ENCODE results near the gene RPS3. TPM values are rescaled to one million over a fixed set of nuclear protein-coding genes. Genes with fewer than 3 reads are reported as not detected.
A peak's percentile ranks its signal among the peaks of the same experiment; 100 is the strongest.

The RPS3 gene
- total and polyA plus RNA-seq, 2 experiments from 2014 or later = 1,745 to 2,793 TPM

DNA sequence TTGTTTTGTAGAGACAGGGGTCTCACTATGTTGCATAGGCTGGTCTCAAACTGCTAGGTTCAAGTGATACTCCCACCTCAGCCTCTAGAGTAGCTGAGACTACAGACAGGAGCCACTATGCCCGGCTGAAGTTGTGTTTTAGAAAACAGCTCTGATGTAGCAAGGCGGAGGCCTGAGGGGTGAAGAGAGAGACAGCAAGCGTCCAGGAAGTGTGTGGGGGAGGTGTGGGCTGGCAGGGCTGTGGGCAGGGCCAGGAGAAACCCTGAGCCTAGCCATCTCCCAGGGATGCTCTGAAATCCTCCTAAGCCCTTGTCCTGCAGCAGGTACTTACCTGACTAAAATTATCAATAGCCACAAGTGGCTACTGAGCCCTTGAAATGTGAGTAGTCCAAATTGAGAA is 16.1 kb upstream of the RPS3 start:
- H3K36me3 Mint-ChIP-seq (ENCODE audit: low read depth) = no peaks in the 10 kb centered on the region
- H4K20me1 ChIP-seq (replicated peaks; ENCODE audit: insufficient read depth) = no peaks in the 10 kb centered on the region
- H3K9me3 Mint-ChIP-seq = no peaks in the 10 kb centered on the region
- H3K9me2 ChIP-seq (ENCODE audit: insufficient read depth) = no peaks in the 10 kb centered on the region
- H3F3A ChIP-seq (replicated peaks; ENCODE audit: low read depth) = no peaks in the 10 kb centered on the region
- H3K27me3 Mint-ChIP-seq (ENCODE audit: insufficient read depth, low read depth, poor library complexity) = peaks cover 4% of the 10 kb centered on the region
- H3K79me2 ChIP-seq (replicated peaks; ENCODE audit: insufficient read depth) = no peaks in the 10 kb centered on the region
- H3K4me3 Mint-ChIP-seq = no peak overlapping the region
- peak overlapping the region; percentile 89 for H3K27ac Mint-ChIP-seq
- no peaks in the 10 kb centered on the region for H3K36me3 ChIP-seq (ENCODE audit: insufficient read depth)
- no peaks in the 10 kb centered on the region; the same call in 1 of the 2 replicates for H3K4me1 ChIP-seq (ENCODE audit: insufficient read depth)
- peak; percentile 58 for DNase-seq (ENCODE audit: low spot score)
- no peaks in the 10 kb centered on the region for H3K27me3 ChIP-seq (ENCODE audit: insufficient read depth)
- peak overlapping the region; percentile 65; the same call in 1 of the 2 replicates for H3K4me2 ChIP-seq
- peaks cover 21% of the 10 kb centered on the region for H3K4me1 Mint-ChIP-seq
- H3K27ac ChIP-seq (ENCODE audit: low read depth) = no peak overlapping the region
- no peak overlapping the region for H3K4me3 ChIP-seq
- no peak for TF ChIP-seq POLR2AphosphoS5 (IDR thresholded peaks at IDR 0.05; ENCODE audit: low read depth)
- TF ChIP-seq ZNF331 (CRISPR knock-in tag; IDR thresholded peaks at IDR 0.05; ENCODE audit: low read depth) = no peak
- TF ChIP-seq STAT1 (IDR thresholded peaks at IDR 0.05; ENCODE audit: unreplicated experiment) = no peak
- TF ChIP-seq JUNB (IDR thresholded peaks at IDR 0.05; ENCODE audit: unreplicated experiment) = no peak
- TF ChIP-seq ZNF114 (CRISPR knock-in tag; IDR thresholded peaks at IDR 0.05) = no peak
- no peak for TF ChIP-seq NANOG (IDR thresholded peaks at IDR 0.05; ENCODE audit: borderline replicate concordance)
- TF ChIP-seq EZH2phosphoT487 (IDR thresholded peaks at IDR 0.05; ENCODE audit: unreplicated experiment) = no peak
- no peak for TF ChIP-seq CREB1 (CRISPR knock-in tag; IDR thresholded peaks at IDR 0.05; ENCODE audit: low read depth)
- 0 out of 2 replicates have a peak overlapping the region, but pooled peaks have one; percentile 0 for H2AFZ ChIP-seq
- ATAC-seq = peak; percentile 83

DNA sequence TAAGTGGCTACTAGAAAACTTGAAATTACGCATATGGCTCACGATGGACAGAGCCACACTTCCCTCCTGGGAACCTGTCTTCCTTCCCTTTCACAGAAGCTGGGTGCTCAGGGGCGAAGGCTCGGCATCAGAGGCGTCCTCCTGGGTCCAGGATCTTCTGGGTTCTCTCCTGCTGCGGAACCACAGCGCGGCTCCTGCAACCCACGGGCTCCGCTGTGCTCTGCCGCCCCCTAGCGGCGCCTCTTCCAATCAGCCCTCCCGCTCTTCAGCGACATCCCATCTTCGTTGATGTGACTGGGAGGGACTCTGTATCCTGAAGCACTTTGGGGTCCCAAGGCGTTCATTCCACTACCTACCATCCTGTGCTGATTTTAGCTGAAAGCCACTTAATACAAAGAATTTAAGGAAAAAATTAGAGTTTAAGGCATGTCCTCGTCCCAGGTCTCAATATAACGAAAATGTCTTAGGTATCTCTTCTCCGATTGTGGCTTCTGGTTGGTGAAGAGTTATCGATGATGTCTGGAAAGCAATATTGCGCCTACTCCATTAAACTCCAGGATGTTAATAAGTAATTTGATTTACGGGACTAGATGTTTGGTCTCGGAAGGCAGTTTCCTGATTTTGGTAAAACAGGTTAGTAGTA is 14.8 kb upstream of the RPS3 start:
- no peak overlapping the region for H3K4me2 ChIP-seq
- peak; percentile 92 for DNase-seq (ENCODE audit: low spot score)
- H4K20me1 ChIP-seq (replicated peaks; ENCODE audit: insufficient read depth) = no peaks in the 10 kb centered on the region
- H3F3A ChIP-seq (replicated peaks; ENCODE audit: low read depth) = no peaks in the 10 kb centered on the region
- peaks cover 21% of the 10 kb centered on the region for H3K4me1 Mint-ChIP-seq
- H3K4me3 ChIP-seq = no peak overlapping the region
- H3K36me3 ChIP-seq (ENCODE audit: insufficient read depth) = no peaks in the 10 kb centered on the region
- H2AFZ ChIP-seq = no peak overlapping the region
- peaks cover 4% of the 10 kb centered on the region for H3K27me3 Mint-ChIP-seq (ENCODE audit: insufficient read depth, low read depth, poor library complexity)
- no peaks in the 10 kb centered on the region for H3K27me3 ChIP-seq (ENCODE audit: insufficient read depth)
- H3K79me2 ChIP-seq (replicated peaks; ENCODE audit: insufficient read depth) = no peaks in the 10 kb centered on the region
- no peak overlapping the region for H3K27ac ChIP-seq (ENCODE audit: low read depth)
- no peaks in the 10 kb centered on the region for H3K9me2 ChIP-seq (ENCODE audit: insufficient read depth)
- no peaks in the 10 kb centered on the region for H3K36me3 Mint-ChIP-seq (ENCODE audit: low read depth)
- H3K4me1 ChIP-seq (ENCODE audit: insufficient read depth) = no peaks in the 10 kb centered on the region; the same call in 1 of the 2 replicates
- no peak overlapping the region for H3K27ac Mint-ChIP-seq
- H3K9me3 Mint-ChIP-seq = no peaks in the 10 kb centered on the region
- H3K4me3 Mint-ChIP-seq = no peak overlapping the region
- peak; percentile 81 for ATAC-seq
- peak; percentile 96 to 98 for TF ChIP-seq CTCF (conservative IDR thresholded peaks at IDR 0.05; ENCODE audit: low read depth in 2 of 2)
- no peak for TF ChIP-seq NANOG (IDR thresholded peaks at IDR 0.05; ENCODE audit: borderline replicate concordance)
